GM10266 (cell line): ENCODE measurements around the gene HSPA4.

Source experiments
- DNase-seq: peaks from one replicate; pipeline ENCODE4 v3.0.0; 2012; ENCODE audit errors: extremely low spot score
- TF ChIP-seq, protein P1 (sequence below): IDR thresholded peaks from 2 replicates; pipeline ENCODE4 v1.5.1; 2012; ENCODE audit warnings: mild to moderate bottlenecking, low read depth; ENCODE audit not compliant: control insufficient read depth, insufficient read depth; ENCODE audit errors: missing control alignments

The HSPA4 gene

DNA sequence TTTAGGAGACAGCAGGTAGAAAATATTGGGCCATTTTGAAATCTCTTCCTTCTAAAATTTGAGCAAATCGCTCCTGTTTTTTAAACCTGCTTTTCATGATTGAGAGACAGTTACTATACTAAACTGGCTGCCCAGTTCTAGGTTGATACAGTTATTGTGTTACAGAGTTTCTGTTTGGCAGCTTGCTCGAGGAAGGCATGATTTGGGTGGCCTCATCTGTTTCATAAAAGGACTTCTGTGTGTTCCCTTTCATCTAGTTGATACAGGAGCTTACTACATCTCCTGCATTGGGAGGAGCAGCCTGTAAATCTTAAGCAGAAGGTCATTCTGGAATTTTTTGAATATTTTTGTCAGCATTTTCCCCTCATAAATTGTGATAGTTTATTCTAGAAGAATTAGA lies 14.2 kb downstream of the HSPA4 start:
- TF ChIP-seq, protein P1, sequence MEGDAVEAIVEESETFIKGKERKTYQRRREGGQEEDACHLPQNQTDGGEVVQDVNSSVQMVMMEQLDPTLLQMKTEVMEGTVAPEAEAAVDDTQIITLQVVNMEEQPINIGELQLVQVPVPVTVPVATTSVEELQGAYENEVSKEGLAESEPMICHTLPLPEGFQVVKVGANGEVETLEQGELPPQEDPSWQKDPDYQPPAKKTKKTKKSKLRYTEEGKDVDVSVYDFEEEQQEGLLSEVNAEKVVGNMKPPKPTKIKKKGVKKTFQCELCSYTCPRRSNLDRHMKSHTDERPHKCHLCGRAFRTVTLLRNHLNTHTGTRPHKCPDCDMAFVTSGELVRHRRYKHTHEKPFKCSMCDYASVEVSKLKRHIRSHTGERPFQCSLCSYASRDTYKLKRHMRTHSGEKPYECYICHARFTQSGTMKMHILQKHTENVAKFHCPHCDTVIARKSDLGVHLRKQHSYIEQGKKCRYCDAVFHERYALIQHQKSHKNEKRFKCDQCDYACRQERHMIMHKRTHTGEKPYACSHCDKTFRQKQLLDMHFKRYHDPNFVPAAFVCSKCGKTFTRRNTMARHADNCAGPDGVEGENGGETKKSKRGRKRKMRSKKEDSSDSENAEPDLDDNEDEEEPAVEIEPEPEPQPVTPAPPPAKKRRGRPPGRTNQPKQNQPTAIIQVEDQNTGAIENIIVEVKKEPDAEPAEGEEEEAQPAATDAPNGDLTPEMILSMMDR, result no peak
- no peak for DNase-seq

DNA sequence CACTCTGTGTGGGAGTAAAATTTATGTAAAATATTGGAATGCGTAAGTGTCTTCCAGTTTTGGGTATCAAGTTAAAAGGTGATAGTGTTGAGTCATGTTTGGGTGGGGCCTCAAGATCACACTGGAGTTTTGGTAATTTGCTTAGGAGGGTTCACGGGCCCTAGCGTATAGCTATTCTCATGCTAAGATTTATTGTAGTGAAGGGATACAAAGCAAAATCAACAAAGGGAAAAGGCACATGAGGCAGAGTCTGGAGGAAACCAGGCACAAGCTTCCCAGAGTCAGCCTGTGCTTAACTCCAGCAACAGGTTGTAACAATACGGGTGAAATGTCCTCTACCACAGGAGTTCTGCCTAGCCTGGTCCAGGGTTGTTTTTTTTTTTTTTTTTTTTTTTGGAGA lies 20.2 kb downstream of the HSPA4 start:
- DNase-seq, result no peak
- TF ChIP-seq, protein P1, result no peak

DNA sequence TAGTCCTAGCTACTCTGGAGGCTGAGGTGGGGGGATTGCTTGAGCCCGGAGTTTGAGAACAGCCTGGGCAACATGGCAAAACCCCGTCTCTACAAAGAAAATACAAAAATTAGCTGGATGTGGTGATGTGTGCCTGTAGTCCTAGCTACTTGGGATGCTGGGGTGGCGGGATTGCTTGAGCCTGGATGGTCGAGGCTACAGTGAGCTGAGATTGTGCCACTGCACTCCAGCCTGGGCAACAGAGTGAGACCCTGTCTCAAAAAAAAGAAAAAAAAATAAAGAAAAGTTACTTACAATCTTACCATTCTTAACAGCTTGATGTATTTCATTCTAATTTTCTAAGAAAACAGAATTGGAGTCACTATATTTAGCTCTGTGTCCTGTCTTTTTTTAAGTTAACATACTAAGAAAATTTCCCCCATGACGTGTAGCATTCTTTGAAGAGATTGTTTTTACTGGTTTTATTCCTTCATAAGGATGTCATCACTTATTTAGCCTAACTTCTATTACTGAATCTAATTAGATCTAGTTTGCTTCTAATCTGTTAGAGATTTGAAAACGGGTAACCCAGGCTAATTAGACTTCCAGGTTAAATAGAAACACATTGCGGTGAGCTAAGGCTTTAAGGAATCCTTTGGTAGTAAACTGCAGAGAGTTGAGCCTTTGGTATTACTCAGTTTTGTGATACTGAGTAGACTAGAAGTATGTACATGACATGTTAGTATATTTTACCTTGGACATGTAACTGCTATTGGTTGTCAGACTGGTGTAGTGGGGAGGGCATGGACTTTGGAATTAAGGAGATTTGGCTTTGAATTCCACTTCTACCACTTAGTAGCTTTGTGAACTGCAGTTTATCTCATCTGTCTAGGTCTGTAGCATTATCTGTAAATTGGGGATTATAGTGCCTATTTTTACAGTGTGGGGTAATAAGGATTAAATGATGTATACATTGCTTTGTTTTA lies 24.0 kb downstream of the HSPA4 start:
- no peak for DNase-seq
- TF ChIP-seq, protein P1, result no peak

DNA sequence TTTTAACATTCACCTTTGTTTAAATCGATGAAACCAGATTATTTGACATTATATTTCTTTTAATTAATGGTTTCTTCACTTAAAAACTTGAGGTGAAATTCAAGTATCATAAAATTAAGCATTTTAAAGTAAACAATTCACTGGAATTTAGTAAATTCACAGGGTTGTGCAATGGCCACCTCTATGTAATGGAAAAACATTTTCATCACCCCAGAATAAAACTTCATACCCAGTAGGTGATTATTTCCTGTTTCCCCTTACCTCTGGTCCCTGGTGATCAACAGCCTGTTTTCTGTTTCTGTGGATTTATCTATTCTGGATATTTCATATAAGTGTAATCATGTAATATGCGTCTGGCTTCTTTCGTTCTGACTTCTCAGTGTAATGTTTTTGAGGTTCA lies 27.2 kb downstream of the HSPA4 start:
- DNase-seq, result no peak
- TF ChIP-seq, protein P1, result no peak

DNA sequence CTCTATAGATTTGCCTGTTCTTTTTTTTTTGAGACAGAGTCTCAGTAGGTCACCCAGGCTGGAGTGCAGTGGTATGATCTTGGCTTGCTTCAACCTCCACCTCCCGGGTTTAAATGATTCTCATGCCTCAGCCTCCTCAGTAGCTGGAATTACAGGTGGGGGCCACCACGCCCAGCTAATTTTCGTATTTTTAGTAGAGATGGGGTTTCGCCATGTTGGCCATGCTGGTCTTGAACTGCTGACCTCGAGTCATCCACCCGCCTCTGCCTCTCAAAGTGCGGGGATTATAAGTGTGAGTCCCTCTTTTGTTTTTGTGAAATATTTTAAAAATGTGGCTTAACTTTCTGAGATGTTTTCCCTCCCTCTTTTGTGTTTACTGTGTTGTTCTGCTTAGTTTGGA lies 29.2 kb downstream of the HSPA4 start:
- no peak for DNase-seq
- TF ChIP-seq, protein P1, result no peak

DNA sequence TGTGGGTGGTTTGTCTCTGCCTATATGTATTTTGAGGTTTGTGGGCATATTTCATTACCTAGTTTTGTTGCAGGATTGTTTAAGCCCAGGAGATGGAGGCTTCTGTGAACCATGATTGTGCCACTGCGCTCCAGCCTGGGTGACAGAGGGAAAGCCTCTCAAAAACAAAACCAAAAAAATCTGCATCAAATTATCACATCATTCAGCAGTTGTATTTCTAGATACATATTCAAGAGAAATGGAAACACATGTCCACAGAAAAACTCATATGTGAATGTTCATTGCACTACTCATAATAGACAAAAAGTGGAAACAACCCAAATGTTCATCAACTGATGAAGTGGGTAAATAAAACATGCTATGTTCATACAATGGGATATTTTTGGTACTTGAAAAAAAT lies 29.9 kb downstream of the HSPA4 start:
- DNase-seq, result no peak
- TF ChIP-seq, protein P1, result no peak

DNA sequence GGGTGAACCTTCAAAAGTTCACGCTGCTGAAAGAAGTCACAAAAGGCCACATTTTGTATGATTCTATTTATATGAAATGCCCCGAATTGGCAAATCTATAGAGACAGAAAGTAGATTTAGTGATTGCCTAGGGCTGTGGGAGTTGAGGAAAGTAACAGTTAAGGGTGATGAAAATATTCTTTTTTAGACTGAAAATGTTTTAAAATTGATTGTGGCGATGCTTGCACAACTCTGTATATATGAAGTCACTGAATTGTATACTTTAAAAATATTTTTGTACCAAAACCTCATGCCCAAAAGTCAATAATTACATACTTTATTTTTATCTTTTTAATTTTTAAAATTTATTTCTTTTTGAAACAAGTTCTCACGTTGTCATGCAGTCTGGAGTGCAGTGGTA lies 30.3 kb downstream of the HSPA4 start:
- TF ChIP-seq, protein P1, result no peak
- no peak for DNase-seq
